Measurements from ENCODE around the gene ARHGEF12. TPM values are rescaled to one million over a fixed set of nuclear protein-coding genes. Genes with fewer than 3 reads are reported as not detected.

The ARHGEF12 gene
- total and polyA plus RNA-seq, 7 donors = 18.6 to 129 (median 80.5) TPM

- Histone ChIP-seq H3K4me3 (no peak overlapping the region), H3K4me1 (peaks cover 0 to 6% (median 0%) of the 10 kb centered on the region in 4 donors), H3K36me3 (peaks cover 0 to 43% (median 2%) of the 10 kb centered on the region in 4 donors), H3K27me3 (no peaks in the 10 kb centered on the region), H3K9me3 (no peaks in the 10 kb centered on the region), H3K27ac (no peak overlapping the region)
- DNase-seq = no peak
- TF ChIP-seq CTCF (IDR thresholded peaks at IDR 0.05) = no peak
- no peak for TF ChIP-seq POLR2A (IDR thresholded peaks at IDR 0.05)
- TF ChIP-seq POLR2AphosphoS5 (IDR thresholded peaks at IDR 0.05) = no peak
- TF ChIP-seq EP300 (IDR thresholded peaks at IDR 0.05) = no peak
- intact Hi-C loops (cut with DNase I) = no loop called here
- 18 to 77% methylated on average over 3 of the region's 3 CpGs for WGBS, 2 donors
Measured at GRCh38 chr11:120424970-120425332, 88.7 kb downstream of the ARHGEF12 start.

GRCh38 chr11:120425527-120425926 lies 89.3 kb downstream of the ARHGEF12 start:
- Histone ChIP-seq H3K4me1 (peaks cover 0 to 6% (median 0%) of the 10 kb centered on the region in 4 donors), H3K27ac (no peak overlapping the region), H3K36me3 (peaks cover 0 to 43% (median 2%) of the 10 kb centered on the region in 4 donors), H3K9me3 (no peaks in the 10 kb centered on the region), H3K27me3 (no peaks in the 10 kb centered on the region), H3K4me3 (no peak overlapping the region)
- DNase-seq = no peak
- intact Hi-C loops (cut with DNase I) = no loop called here
- TF ChIP-seq POLR2A (IDR thresholded peaks at IDR 0.05) (no peak), POLR2AphosphoS5 (IDR thresholded peaks at IDR 0.05) (no peak), CTCF (IDR thresholded peaks at IDR 0.05) (no peak), EP300 (IDR thresholded peaks at IDR 0.05) (no peak)
- 55 to 64% methylated on average over 3 of the region's 3 CpGs for WGBS, 2 donors

GRCh38 chr11:120430146-120430545 lies 93.9 kb downstream of the ARHGEF12 start:
- intact Hi-C loops (cut with DNase I) = no loop called here
- DNase-seq = no peak
- no peaks in the 10 kb centered on the region for H3K9me3 ChIP-seq
- no peak overlapping the region for H3K27ac ChIP-seq
- H3K4me3 ChIP-seq = no peak overlapping the region
- no peaks in the 10 kb centered on the region for H3K27me3 ChIP-seq
- H3K4me1 ChIP-seq = peaks cover 0 to 22% (median 17%) of the 10 kb centered on the region in 4 donors
- no peak for TF ChIP-seq EP300 (IDR thresholded peaks at IDR 0.05)
- TF ChIP-seq POLR2AphosphoS5 (IDR thresholded peaks at IDR 0.05) = no peak
- TF ChIP-seq POLR2A (IDR thresholded peaks at IDR 0.05) = no peak
- TF ChIP-seq CTCF (IDR thresholded peaks at IDR 0.05) = no peak
- peaks cover 0 to 16% (median 0%) of the 10 kb centered on the region in 4 donors for H3K36me3 ChIP-seq

GRCh38 chr11:120431633-120432032 lies 95.4 kb downstream of the ARHGEF12 start:
- Histone ChIP-seq H3K9me3 (no peaks in the 10 kb centered on the region), H3K36me3 (peaks cover 0 to 16% (median 0%) of the 10 kb centered on the region in 4 donors), H3K4me1 (peaks cover 0 to 22% (median 17%) of the 10 kb centered on the region in 4 donors), H3K27me3 (no peaks in the 10 kb centered on the region), H3K27ac (peak overlapping the region; percentile 63 to 77 (median 73)), H3K4me3 (no peak overlapping the region)
- DNase-seq = no peak
- TF ChIP-seq CTCF (IDR thresholded peaks at IDR 0.05) (peak in 3 of 4 experiments; percentile 25 to 30 (median 30)), EP300 (IDR thresholded peaks at IDR 0.05) (no peak), POLR2A (IDR thresholded peaks at IDR 0.05) (no peak)
- 85 to 95% methylated on average over 3 of the region's 3 CpGs for WGBS, 2 donors
- intact Hi-C loops (cut with DNase I) = loop anchor here (2.0 kb wide), 1 partner anchor 97 kb away; no protein-coding TSS in a partner anchor

All from sigmoid colon (tissue), 7 donors.